ENCODE measurements around the gene PGM1.

The PGM1 gene

DNA sequence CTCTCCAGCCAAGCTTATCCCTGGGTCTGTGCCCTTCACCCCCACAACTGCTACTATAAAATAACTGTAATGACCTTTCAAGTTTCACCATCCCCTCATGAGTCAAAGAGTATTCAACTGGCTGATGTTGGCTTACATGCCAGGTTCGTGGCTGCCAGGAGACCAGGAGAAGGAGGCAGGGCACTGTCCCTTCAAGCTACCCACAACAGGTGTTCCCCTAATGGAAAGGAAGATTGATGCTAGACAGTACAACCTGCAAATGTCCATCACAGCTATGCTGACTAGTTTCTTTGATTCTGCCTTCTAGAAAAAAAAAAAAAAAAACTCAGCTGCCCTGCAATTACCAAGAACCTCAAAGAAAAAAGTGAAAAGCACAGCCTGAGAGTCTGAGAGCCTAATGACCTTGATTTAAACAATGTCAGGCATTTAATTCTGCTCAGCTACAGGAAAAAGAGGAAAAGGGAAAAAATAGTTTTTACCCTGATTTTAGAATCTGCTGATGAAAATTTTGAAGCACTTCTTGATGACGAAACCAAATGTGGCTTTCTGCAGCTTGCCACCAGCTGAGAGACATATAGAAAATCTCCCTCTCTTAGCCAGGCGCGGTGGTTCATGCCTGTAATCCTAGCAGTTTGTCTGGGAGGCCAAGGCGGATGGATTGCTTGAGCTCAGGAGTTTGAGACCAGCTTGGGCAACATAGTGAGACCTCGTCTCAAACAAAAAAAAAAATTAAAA is 97.9 kb downstream of the PGM1 start:
- H3K27me3 ChIP-seq (replicated peaks): no peaks in the 10 kb centered on the region
- no peaks in the 10 kb centered on the region for H3K36me3 ChIP-seq (replicated peaks)
- TF ChIP-seq, protein P1, sequence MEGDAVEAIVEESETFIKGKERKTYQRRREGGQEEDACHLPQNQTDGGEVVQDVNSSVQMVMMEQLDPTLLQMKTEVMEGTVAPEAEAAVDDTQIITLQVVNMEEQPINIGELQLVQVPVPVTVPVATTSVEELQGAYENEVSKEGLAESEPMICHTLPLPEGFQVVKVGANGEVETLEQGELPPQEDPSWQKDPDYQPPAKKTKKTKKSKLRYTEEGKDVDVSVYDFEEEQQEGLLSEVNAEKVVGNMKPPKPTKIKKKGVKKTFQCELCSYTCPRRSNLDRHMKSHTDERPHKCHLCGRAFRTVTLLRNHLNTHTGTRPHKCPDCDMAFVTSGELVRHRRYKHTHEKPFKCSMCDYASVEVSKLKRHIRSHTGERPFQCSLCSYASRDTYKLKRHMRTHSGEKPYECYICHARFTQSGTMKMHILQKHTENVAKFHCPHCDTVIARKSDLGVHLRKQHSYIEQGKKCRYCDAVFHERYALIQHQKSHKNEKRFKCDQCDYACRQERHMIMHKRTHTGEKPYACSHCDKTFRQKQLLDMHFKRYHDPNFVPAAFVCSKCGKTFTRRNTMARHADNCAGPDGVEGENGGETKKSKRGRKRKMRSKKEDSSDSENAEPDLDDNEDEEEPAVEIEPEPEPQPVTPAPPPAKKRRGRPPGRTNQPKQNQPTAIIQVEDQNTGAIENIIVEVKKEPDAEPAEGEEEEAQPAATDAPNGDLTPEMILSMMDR (IDR thresholded peaks at IDR 0.05; ENCODE audit: low read depth, low read length, missing control alignments): no peak
- in situ Hi-C loops (cut with HindIII; ENCODE audit: low pct_ligation_motif_present, low sequenced_read_pairs): loop anchor here (25.0 kb wide), 2 partner anchors 446 to 546 kb away; no protein-coding TSS in a partner anchor
- H3K27ac ChIP-seq: no peak overlapping the region
- no peak overlapping the region for H3K4me3 ChIP-seq (ENCODE audit: low read depth, low read length)
- no peak for DNase-seq

DNA sequence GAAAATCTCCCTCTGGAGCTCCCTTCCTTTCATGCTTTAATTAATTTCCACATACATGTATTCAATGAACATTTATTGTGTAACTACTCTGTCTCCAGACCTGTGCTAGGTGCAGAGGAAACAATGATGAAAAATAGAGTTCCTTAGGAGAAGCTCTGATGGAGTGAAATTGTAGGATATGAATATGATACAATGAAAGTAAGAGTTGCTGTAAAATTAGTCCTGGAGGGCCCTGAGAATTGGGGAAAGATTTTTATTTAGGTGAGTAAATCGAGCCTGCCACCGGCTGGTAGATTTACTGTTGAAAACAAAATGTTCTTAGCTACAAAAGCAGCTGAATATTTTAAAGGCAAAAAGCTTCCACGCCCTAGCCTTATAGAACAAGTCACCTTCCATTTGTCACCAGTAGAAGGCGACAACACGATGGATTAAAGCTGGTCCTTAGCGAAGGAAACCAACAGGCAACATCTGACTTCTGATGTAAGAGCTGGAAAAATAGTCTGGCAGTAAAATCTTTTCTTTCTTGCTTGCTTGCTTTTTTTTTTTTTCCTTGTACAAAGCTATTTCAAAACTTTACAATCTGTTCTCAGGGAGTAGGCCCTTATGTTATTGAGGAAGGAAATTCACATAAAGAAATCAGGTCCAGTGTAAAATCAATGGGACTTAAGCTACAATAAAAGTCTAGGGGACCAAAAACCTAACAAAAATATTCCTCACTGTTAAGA is 98.7 kb downstream of the PGM1 start:
- in situ Hi-C loops (cut with HindIII; ENCODE audit: low pct_ligation_motif_present, low sequenced_read_pairs): loop anchor here (25.0 kb wide), 2 partner anchors 445 to 545 kb away; no protein-coding TSS in a partner anchor
- H3K27ac ChIP-seq: no peak overlapping the region
- DNase-seq: peak; percentile 85
- no peak overlapping the region for H3K4me3 ChIP-seq (ENCODE audit: low read depth, low read length)
- H3K36me3 ChIP-seq (replicated peaks): no peaks in the 10 kb centered on the region
- no peaks in the 10 kb centered on the region for H3K27me3 ChIP-seq (replicated peaks)
- TF ChIP-seq, protein P1 (IDR thresholded peaks at IDR 0.05; ENCODE audit: low read depth, low read length, missing control alignments): peak; percentile 82

DNA sequence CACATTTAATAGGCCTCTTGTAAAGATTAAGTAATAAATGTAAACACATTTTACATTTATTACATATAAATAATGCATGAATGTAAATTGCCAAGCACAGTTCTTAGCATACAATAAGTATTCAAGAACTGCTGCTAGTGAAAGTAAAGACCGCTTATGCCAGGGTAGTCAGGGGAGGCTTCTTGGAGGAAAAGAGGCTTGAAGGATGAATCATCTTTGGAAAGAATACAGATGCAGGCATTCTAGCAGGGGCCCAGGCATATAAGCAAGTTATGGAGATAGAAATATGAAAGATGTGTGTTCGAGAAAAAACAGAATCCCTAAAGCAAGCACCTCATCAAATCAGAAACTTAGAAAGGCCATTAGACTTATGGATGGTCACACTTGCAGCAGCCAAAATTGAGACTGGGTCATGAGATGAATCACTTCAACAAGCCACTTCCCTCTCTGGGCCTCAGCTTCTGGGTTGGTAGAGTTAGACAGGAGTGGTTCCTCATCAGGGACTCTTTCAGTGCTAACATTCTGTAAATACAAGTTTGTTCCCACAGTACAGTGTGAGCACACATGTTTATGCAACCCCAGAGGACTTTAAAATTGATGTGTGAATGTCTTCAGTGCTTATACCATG is 100.8 kb downstream of the PGM1 start:
- TF ChIP-seq, protein P1 (IDR thresholded peaks at IDR 0.05; ENCODE audit: low read depth, low read length, missing control alignments): no peak
- no peaks in the 10 kb centered on the region for H3K27me3 ChIP-seq (replicated peaks)
- in situ Hi-C loops (cut with HindIII; ENCODE audit: low pct_ligation_motif_present, low sequenced_read_pairs): loop anchor here (25.0 kb wide), 2 partner anchors 443 to 543 kb away; no protein-coding TSS in a partner anchor

DNA sequence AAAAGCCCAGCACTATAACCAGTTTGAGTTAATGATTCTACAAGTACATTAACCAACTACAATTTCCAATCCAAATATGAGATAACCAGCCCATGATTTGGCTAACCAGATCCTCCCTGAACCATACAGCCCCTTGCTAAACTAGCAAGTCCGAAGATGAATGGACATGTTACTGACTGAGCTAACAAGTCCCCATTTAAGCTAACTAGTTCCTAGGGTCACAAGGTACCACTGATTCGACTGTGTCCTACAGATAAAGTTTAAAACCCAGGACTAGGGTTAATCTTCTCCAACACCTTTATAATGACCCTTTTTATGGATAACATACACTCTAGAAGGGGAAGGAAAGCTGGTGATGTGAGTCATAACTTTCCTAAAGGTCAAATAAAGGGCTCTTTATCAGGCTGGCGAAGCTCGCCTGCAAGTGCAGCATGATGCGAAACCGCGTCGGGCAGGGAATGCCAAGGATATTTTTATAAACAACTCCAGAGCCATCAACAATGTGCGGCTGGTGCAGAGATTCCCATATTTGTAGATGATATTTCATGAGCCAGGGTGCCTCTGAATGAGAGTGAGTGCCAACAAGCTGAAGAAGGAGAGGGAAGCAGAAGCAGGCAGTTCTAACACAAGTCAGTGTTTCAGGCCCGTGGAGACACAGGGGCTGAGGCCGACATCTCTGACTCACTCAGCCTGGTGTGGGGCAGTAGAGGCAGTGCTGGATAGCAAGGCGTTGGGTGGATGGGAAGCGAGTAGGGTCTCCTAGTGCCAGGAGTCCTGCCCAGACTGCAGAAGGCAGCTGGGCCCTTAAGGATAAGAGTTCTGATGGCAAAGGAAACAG is 105.0 kb downstream of the PGM1 start:
- H3K27me3 ChIP-seq (replicated peaks): no peaks in the 10 kb centered on the region
- no peaks in the 10 kb centered on the region for H3K36me3 ChIP-seq (replicated peaks)
- no peak overlapping the region for H3K4me3 ChIP-seq (ENCODE audit: low read depth, low read length)
- in situ Hi-C loops (cut with HindIII; ENCODE audit: low pct_ligation_motif_present, low sequenced_read_pairs): loop anchor here (25.0 kb wide), 2 partner anchors 439 to 539 kb away; no protein-coding TSS in a partner anchor
- TF ChIP-seq, protein P1 (IDR thresholded peaks at IDR 0.05; ENCODE audit: low read depth, low read length, missing control alignments): no peak
- H3K27ac ChIP-seq: peak overlapping the region; percentile 67
- DNase-seq: peak; percentile 66

More for the DNA sequence above, 100.8 kb downstream of the PGM1 start:
- DNase-seq: peak; percentile 48
- Histone ChIP-seq H3K27ac (no peak overlapping the region), H3K36me3 (replicated peaks) (no peaks in the 10 kb centered on the region), H3K4me3 (ENCODE audit: low read depth, low read length) (no peak overlapping the region)

DNA sequence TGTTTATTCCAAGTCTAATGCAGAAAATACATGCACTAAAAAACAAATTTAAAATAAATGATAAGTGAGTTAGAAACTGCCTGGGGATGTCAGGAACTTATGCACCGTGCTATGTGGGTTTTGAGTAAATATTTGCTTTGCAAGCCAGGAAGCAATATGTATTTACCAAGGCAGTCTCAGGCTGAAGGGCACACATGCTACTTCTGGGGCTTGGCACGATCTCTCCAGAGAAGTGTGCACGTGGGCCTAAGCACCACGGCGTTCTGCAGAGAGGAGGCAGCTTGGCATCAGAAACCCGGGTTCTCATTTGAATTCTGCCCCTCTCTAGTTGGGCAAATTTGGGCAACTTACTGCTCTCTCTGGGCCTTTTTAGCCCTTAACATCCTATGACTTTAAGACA is 108.0 kb downstream of the PGM1 start:
- Histone ChIP-seq H3K27me3 (replicated peaks) (no peaks in the 10 kb centered on the region), H3K27ac (no peak overlapping the region), H3K36me3 (replicated peaks) (no peaks in the 10 kb centered on the region), H3K4me3 (ENCODE audit: low read depth, low read length) (no peak overlapping the region)
- DNase-seq: no peak
- TF ChIP-seq, protein P1 (IDR thresholded peaks at IDR 0.05; ENCODE audit: low read depth, low read length, missing control alignments): no peak
- in situ Hi-C loops (cut with HindIII; ENCODE audit: low pct_ligation_motif_present, low sequenced_read_pairs): no loop called here

Measured in brain microvascular endothelial cell (primary cell).